HG03045 (cell line): Measurements from ENCODE around the gene CPPED1.
"Not testable (repeated sequence)": the region's sequence is repeated elsewhere in the genome, so short reads cannot be mapped to it uniquely, and the experiment has no call there.

Experiments used
- ATAC-seq: cut with Tn5 transposase; IDR thresholded peaks from one replicate; pipeline ENCODE4 v1.9.1; 2021; ENCODE audit warnings: mild to moderate bottlenecking, moderate library complexity; ENCODE audit not compliant: unreplicated experiment

Gene CPPED1

GRCh38 chr16:12803203-12804093, at the start of gene CPPED1:
Gene CPPED1, minus strand, starts transcription at chr16:12803887. Its CDS starts 111 bp downstream, at chr16:12803776.
- peak; percentile 88 for ATAC-seq

- ATAC-seq = no peak
Measured at GRCh38 chr16:12850186-12850585, 46.5 kb upstream of the CPPED1 start.

GRCh38 chr16:12846592-12846991, 42.9 kb upstream of the CPPED1 start:
- ATAC-seq = no peak

GRCh38 chr16:12845282-12845681, 41.6 kb upstream of the CPPED1 start:
- ATAC-seq = no peak

GRCh38 chr16:12837756-12838155, 34.1 kb upstream of the CPPED1 start:
- ATAC-seq = no peak

GRCh38 chr16:12837291-12837690, 33.6 kb upstream of the CPPED1 start:
- no peak for ATAC-seq

GRCh38 chr16:12833926-12834325, 30.2 kb upstream of the CPPED1 start:
- no peak for ATAC-seq

GRCh38 chr16:12829096-12829888, 25.6 kb upstream of the CPPED1 start:
- no peak for ATAC-seq

GRCh38 chr16:12828206-12828605, 24.5 kb upstream of the CPPED1 start:
- no peak for ATAC-seq

- ATAC-seq = no peak
Measured at GRCh38 chr16:12826559-12826958, 22.9 kb upstream of the CPPED1 start.

GRCh38 chr16:12819126-12820117, 15.7 kb upstream of the CPPED1 start:
- no peak for ATAC-seq

- ATAC-seq = no peak
Measured at GRCh38 chr16:12818326-12818725, 14.6 kb upstream of the CPPED1 start.

- ATAC-seq = not testable (repeated sequence)
Measured at GRCh38 chr16:12816791-12817214, 13.1 kb upstream of the CPPED1 start.

GRCh38 chr16:12815361-12815760, 11.7 kb upstream of the CPPED1 start:
- no peak for ATAC-seq

- not testable (repeated sequence) for ATAC-seq
Measured at GRCh38 chr16:12813734-12814133, 10.0 kb upstream of the CPPED1 start.

GRCh38 chr16:12813321-12813720, 9.6 kb upstream of the CPPED1 start:
- ATAC-seq = not testable (repeated sequence)

GRCh38 chr16:12811441-12812383, 8.0 kb upstream of the CPPED1 start:
- no peak for ATAC-seq

- no peak for ATAC-seq
Measured at GRCh38 chr16:12805066-12805465, 1.4 kb upstream of the CPPED1 start.

- no peak for ATAC-seq
Measured at GRCh38 chr16:12804395-12804794, 708 bp upstream of the CPPED1 start.
